Esophagus squamous epithelium (tissue), 5 donors: Measurements from ENCODE around the gene NMT2. TPM values are rescaled to one million over a fixed set of nuclear protein-coding genes. Genes with fewer than 3 reads are reported as not detected.

Experiments
- DNase-seq: peaks from one replicate; lab custom pipeline; 2025; lab: John Stamatoyannopoulos, UW
- H3K27ac ChIP-seq, 4 donors: fragments of 200-600 bp; sonication (generic); one replicate each; pipeline ENCODE4 v1.5.1; 2016 to 2019; ENCODE audit warnings: mild to moderate bottlenecking in 1 of 4
- H3K27me3 ChIP-seq, 4 donors: fragments of 200-600 bp; sonication (generic); 1 replicate in 3 of 4; 2 replicates in 1 of 4; pipeline versions ENCODE4 v1.5.1 to v1.6.0; 2017 to 2021; ENCODE audit warnings: antibody characterized with exemption in 1 of 4
- H3K36me3 ChIP-seq, 3 donors: fragments of 200-600 bp; sonication (generic); one replicate each; pipeline ENCODE4 v1.5.1; 2016 to 2019
- H3K4me1 ChIP-seq, 3 donors: fragments of 200-600 bp; sonication (generic); one replicate each; pipeline ENCODE4 v1.5.1; 2017 to 2019
- H3K4me3 ChIP-seq, 4 donors: fragments of 200-600 bp; sonication (generic); 1 replicate in 3 of 4; 2 replicates in 1 of 4; pipeline ENCODE4 v1.5.1; 2016 to 2019; ENCODE audit warnings: mild to moderate bottlenecking in 2 of 4, moderate library complexity in 1 of 4
- H3K9me3 ChIP-seq, 3 donors: fragments of 200-600 bp; sonication (generic); one replicate each; pipeline ENCODE4 v1.5.1; 2016 to 2019
- CTCF ChIP-seq, 6 experiments: fragments of 450-650 bp in 4 of 6; fragments of 200-600 bp in 2 of 6; sonication (generic) in 2 of 6; IDR thresholded peaks; one replicate each; pipeline ENCODE4 v1.5.1; 2016 to 2019; ENCODE audit warnings: antibody characterized with exemption in 6 of 6, mild to moderate bottlenecking in 4 of 6, moderate library complexity in 4 of 6
- POLR2A ChIP-seq, 4 donors: fragments of 450-650 bp; IDR thresholded peaks; one replicate each; pipeline ENCODE4 v1.6.1; 2017; ENCODE audit warnings: antibody characterized with exemption in 4 of 4, mild to moderate bottlenecking in 4 of 4, moderate library complexity in 3 of 4
- WGBS, 2 donors: methylation state at CpG; one replicate each; pipeline ENCODE4 v1.1.5; 2018; 5-methylcytosine and 5-hydroxymethylcytosine counted together
- intact Hi-C: fragments of 100-400 bp; cut with DNase I; formaldehyde crosslinking; loops from one replicate; pipeline ENCODE4 v1.15.0; 2022
- total RNA-seq, 4 donors: library from RNA; depleted of rRNA; stranded (reverse); fragments of >200 nt; gene quantifications; one replicate each; pipeline ENCODE4 v1.1.0, GENCODE V29; 2016
- donor health status: DM: yes; HTN: yes; CAD: no.

The NMT2 gene
- total RNA-seq, 4 donors from 2014 or later, result 4.8 to 12.8 (median 7.8) TPM

- TF ChIP-seq POLR2A (IDR thresholded peaks at IDR 0.05) (no peak), CTCF (IDR thresholded peaks at IDR 0.05) (peak; percentile 45 to 72 (median 60))
- Histone ChIP-seq H3K4me1 (peaks cover 0 to 33% (median 12%) of the 10 kb centered on the region in 3 donors), H3K4me3 (peak within 1 kb of the TSS; percentile 31 to 80 (median 57)), H3K27ac (peak within 1 kb of the TSS in 2 of 4 donors; percentile 26 to 36), H3K27me3 (no peaks in the 10 kb centered on the region), H3K9me3 (no peaks in the 10 kb centered on the region), H3K36me3 (no peaks in the 10 kb centered on the region)
- DNase-seq, result peak; percentile 24
- intact Hi-C loops, result no loop called here
- 12 to 15% methylated on average over 26 to 28 of the region's 63 CpGs for WGBS, 2 donors
Measured at GRCh38 chr10:15088428-15089261, 79.8 kb downstream of the NMT2 start, which contains the start of gene ACBD7. TSS of gene ACBD7 (minus strand) at chr10:15088776. CDS start at chr10:15088728, 48 bp downstream.

GRCh38 chr10:15084502-15084922 is 84.0 kb downstream of the NMT2 start:
- Histone ChIP-seq H3K27ac (peak overlapping the region; percentile 11 to 63 (median 42)), H3K9me3 (no peaks in the 10 kb centered on the region), H3K36me3 (no peaks in the 10 kb centered on the region), H3K27me3 (no peaks in the 10 kb centered on the region), H3K4me1 (peaks cover 0 to 34% (median 12%) of the 10 kb centered on the region in 3 donors), H3K4me3 (peak overlapping the region; percentile 18 to 61 (median 46))
- intact Hi-C loops, result no loop called here
- 10 to 14% methylated on average over 7 of the region's 7 CpGs for WGBS, 2 donors
- no peak for DNase-seq
- TF ChIP-seq CTCF (IDR thresholded peaks at IDR 0.05), result no peak
- TF ChIP-seq POLR2A (IDR thresholded peaks at IDR 0.05), result no peak

GRCh38 chr10:15083674-15084501 is 84.6 kb downstream of the NMT2 start:
- no peaks in the 10 kb centered on the region for H3K9me3 ChIP-seq
- WGBS, 2 donors, result 64 to 67% methylated on average over 17 to 18 of the region's 18 CpGs
- H3K4me3 ChIP-seq, result peak overlapping the region; percentile 18 to 61 (median 46)

GRCh38 chr10:15075421-15075820 is 93.1 kb downstream of the NMT2 start:
- intact Hi-C loops, result no loop called here
- no peaks in the 10 kb centered on the region for H3K4me1 ChIP-seq
- no peaks in the 10 kb centered on the region for H3K9me3 ChIP-seq
- no peaks in the 10 kb centered on the region for H3K36me3 ChIP-seq
- H3K4me3 ChIP-seq, result no peak overlapping the region
- H3K27me3 ChIP-seq, result no peaks in the 10 kb centered on the region
- 94 to 98% methylated on average over 3 of the region's 3 CpGs for WGBS, 2 donors
- no peak for DNase-seq
- H3K27ac ChIP-seq, result no peak overlapping the region
- TF ChIP-seq POLR2A (IDR thresholded peaks at IDR 0.05) (no peak), CTCF (IDR thresholded peaks at IDR 0.05) (no peak)

More at GRCh38 chr10:15083674-15084501, 84.6 kb downstream of the NMT2 start:
- no peaks in the 10 kb centered on the region for H3K36me3 ChIP-seq
- intact Hi-C loops, result no loop called here
- H3K4me1 ChIP-seq, result peaks cover 0 to 30% (median 11%) of the 10 kb centered on the region in 3 donors
- H3K27me3 ChIP-seq, result no peaks in the 10 kb centered on the region
- H3K27ac ChIP-seq, result peak overlapping the region; percentile 11 to 63 (median 42)
- no peak for DNase-seq
- TF ChIP-seq POLR2A (IDR thresholded peaks at IDR 0.05) (no peak), CTCF (IDR thresholded peaks at IDR 0.05) (no peak)
